Stimulated activated CD8-positive, alpha-beta memory T cell treated with anti-CD3 and anti-CD28 coated beads, Interleukin-4, amount 100 ng/mL, for 24 hours (primary cell): ENCODE measurements around the gene LYRM1.
"Not testable (repeated sequence)": the region's sequence is repeated elsewhere in the genome, so short reads cannot be mapped to it uniquely, and the experiment has no call there.

Experiments used
- DNase-seq: peaks from one replicate; pipeline ENCODE4 v3.0.0-alpha.2; 2020; ENCODE audit warnings: low read depth

The LYRM1 gene

DNA sequence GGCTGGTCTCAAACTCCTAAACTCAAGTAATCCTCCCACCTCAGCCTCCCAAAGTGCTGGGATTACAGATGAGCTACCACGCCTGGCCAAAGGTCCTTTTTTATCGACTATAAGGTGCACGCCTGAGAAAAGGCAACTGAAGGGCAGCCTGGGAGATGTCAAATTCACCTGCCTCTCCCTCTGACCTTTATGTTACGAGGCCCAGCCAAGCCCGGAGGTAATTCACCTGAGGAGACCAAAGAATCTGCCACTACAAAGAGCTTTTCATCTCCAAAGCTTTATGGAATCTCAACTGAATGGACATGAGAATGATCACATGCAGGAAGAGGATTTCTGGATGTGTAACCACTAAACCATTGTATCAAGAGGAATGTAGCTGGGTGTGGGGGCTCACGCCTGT lies 37.2 kb downstream of the LYRM1 start:
- no peak for DNase-seq

GRCh38 chr16:20938426-20938825 lies 37.9 kb downstream of the LYRM1 start:
- no peak for DNase-seq

DNA sequence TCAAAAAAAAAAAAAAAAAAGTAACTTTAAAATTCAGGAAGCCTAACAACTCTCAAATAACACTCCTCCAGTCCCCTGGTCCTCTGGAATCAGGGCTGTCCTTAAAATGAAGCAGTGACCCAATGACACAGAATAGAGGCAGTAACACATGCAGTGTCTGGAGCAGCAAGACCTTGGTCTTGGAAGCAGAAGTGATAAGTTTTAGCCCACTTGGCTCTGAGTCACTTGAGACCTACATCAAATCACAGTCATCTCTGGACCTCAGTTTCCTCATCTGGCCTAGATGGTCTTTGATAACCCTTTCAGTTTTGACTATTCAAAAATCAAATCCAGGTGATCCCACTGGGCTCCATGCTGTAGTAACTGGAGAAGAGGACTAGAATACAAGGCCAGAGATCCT lies 39.0 kb downstream of the LYRM1 start:
- no peak for DNase-seq

DNA sequence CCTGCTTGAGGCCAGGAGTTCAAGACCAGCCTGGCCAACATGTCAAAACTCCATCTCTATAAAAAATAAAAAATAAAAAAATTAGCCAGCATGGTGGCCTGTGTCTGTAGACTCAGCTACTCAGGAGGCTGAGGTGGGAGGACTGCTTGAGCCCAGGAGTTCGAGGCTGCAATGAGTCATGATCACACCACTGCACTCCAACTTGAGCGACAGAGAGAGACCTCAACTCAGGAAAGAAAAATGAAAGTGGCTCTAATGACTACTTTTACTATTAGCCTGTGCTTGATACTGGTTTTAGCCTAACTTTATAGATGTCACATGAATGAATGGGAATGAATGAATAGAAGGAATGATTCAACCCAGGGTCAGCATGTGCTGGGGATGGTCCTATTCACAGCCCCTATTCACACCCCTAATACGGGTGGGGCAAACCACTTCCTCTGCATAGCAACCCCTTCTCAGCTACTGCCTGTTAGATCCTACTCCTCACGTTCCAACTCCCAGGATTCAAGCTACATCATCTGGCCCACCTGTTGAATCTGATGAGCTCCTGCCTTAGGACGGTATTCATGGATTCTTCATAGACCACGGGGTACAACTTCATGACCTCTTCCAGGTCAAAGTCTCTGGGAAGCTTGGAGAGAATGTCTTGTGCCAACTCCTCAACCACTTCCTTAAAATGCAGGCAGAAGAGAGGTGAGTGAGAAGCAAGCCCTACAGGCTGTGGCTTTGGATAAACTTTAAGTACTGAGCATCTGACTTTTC lies 40.5 kb downstream of the LYRM1 start:
- no peak for DNase-seq

- no peak for DNase-seq
Measured at GRCh38 chr16:20941636-20941926, 41.0 kb downstream of the LYRM1 start.

DNA sequence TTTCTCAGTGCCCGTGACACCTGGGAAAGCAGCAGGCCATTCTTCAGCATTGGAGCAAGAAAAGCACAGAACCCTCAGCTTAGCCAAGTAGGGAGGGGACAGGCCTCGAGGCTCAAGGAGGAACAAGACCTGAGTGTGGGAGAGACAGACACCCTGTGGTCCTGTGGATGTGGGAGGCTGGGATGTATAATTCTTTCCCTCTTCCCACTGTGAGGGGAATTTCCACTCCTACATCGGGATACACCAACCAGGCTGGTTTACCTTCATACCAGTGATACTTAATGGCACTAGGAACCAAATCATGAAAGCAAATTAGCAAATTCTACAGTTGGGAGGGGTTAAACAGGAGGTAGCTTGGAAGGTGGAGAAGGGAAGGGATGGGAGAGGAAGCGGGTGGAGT lies 41.7 kb downstream of the LYRM1 start:
- no peak for DNase-seq

GRCh38 chr16:20944861-20945574 lies 44.4 kb downstream of the LYRM1 start:
- no peak for DNase-seq

DNA sequence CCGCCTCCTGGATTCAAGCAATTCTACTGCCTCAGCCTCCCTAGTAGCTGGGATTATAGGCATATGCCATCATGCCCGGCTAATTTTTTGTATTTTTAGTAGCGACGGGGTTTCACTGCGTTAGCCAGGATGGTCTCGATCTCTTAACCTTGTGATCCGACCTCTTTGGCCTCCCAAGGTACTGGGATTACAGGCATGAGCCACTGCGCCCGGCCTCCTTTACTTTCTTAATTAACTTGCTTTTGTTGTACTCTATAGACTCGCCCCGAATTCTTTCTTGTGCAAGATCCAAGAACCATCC lies 45.0 kb downstream of the LYRM1 start:
- not testable (repeated sequence) for DNase-seq

- no peak for DNase-seq
Measured at GRCh38 chr16:20946015-20946629, 45.6 kb downstream of the LYRM1 start.

GRCh38 chr16:20948444-20948843 lies 47.9 kb downstream of the LYRM1 start:
- DNase-seq, result no peak

- no peak for DNase-seq
Measured at GRCh38 chr16:20949660-20950059, 49.1 kb downstream of the LYRM1 start.

GRCh38 chr16:20950294-20950693 lies 49.7 kb downstream of the LYRM1 start:
- DNase-seq, result no peak

- DNase-seq, result no peak
Measured at GRCh38 chr16:20952139-20952920, 51.8 kb downstream of the LYRM1 start.

GRCh38 chr16:20954574-20954973 lies 54.0 kb downstream of the LYRM1 start:
- DNase-seq, result no peak

- DNase-seq, result no peak
Measured at GRCh38 chr16:20956319-20956718, 55.7 kb downstream of the LYRM1 start.

- DNase-seq, result no peak
Measured at GRCh38 chr16:20957153-20957552, 56.6 kb downstream of the LYRM1 start.

DNA sequence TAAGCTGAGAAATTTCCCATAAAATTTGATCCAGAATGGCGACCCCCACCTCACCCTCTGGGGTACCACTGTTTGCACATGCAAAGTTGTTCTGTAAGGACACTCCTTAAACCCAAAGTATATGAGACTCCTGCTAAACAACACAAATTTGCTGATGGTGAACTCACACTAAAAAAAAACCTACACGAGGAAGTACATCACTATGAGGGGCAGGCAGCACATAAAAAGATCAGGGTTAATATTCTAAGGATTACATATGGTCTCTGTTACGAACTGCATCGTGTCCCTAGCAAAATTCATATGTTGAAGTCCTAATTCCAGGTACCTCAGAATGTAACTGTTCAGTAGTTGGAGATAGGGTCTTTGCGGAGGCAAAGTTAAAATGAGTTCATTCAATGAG lies 60.3 kb downstream of the LYRM1 start:
- DNase-seq, result no peak

DNA sequence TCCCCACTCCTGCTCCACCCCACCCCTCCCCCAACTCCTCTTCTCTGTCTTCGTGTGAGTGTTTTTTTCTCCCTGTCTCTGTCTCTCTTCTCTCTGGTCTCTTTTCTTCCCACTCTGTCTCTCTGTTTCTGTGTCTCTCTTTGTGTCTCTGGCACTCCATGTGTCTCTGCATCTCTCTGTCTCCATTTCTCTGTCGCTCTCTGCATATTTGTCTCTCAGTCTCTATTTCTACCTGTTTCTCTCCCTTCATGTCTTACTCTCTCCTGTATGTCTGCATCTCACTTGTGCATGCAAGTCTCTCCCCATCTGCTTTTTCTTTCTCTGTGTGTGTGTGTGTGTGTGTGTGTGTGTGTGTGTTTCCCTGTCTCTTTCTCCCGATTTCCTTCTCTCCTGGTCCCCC lies 68.2 kb downstream of the LYRM1 start:
- DNase-seq, result no peak

- no peak for DNase-seq
Measured at GRCh38 chr16:20969386-20969785, 68.8 kb downstream of the LYRM1 start.

DNA sequence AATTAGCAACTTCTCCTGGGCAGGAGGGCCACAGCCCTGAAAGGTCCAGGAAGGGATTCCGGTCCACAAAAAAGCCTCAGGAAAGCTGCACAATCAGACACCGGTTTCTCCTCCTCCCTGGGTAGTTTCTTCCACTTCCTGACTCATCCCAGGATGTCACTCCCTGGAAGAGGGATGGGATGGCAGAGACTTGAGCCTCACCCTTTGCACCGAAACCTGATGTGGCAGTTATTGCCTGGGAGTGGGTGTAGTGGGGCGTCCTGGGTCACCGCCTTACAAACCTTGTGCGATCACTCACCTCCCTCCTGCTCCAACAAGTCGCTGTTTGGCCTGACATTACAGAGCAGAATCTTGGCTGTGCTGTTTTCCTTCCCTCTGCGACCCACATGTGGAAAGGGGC lies 70.8 kb downstream of the LYRM1 start:
- no peak for DNase-seq

DNA sequence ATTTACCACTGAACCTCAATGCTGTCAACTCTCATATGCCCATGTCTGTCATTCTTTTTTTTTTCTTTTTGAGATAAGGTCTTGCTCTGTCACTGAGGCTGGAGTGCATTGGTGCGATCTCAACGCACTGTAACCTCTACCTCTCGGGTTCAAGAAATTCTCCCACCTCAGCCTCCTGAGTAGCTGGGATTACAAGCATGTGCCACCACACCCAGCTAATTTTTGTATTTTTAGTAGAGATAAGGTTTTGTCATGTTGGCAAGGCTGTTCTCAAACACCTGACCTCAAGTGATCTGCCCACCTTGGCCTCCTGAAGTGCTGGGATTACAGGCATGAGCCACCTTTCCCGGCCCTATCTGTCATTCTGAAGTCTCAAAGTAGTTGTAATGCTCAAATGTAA lies 72.6 kb downstream of the LYRM1 start:
- DNase-seq, result not testable (repeated sequence)
